GM18526 (cell line): ENCODE measurements around the gene CADPS.

Source experiments
- POLR2A ChIP-seq: IDR thresholded peaks from 3 replicates; pipeline ENCODE4 v1.6.1; 2011; ENCODE audit not compliant: insufficient read length; ENCODE audit errors: extremely low read depth

The CADPS gene

DNA sequence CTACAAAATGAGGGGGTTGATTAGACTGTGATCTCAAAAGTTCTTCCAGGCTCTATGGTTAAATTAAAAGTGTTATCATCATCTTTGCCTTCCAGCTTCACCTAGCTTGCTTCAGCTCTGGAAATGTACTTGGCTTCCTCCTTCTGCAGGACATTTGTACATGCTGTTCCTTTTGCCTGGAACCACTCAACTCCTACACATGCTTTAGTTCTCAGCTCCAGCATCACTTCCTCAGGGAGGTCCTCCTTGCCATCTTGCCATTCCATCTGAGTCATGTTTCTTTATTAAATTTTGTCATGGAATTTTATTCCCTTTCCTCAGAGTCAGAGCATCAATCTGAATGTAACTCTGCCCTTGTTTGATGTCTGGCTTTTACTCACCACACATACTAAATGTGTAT, 343.2 kb downstream of the CADPS start:
- TF ChIP-seq POLR2A: no peak

DNA sequence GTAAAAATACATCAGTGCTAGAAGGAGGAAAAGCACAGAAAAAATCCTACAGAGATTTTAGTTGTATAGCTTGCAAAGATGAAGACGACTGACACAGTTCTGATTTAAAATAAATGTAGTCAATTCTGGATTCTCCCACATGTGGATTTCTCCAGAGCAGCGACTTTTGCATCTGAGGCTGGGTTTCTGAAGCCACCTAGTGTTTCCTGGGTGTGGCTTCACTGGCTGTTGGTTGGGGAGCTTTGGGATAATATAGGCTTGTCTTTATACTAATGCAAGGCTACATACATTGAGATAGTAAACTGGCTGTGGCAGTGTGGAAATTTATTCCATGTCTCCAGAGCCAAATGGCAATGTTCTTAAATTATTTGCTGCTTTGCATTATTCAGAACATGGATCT, 343.7 kb downstream of the CADPS start:
- TF ChIP-seq POLR2A: no peak

DNA sequence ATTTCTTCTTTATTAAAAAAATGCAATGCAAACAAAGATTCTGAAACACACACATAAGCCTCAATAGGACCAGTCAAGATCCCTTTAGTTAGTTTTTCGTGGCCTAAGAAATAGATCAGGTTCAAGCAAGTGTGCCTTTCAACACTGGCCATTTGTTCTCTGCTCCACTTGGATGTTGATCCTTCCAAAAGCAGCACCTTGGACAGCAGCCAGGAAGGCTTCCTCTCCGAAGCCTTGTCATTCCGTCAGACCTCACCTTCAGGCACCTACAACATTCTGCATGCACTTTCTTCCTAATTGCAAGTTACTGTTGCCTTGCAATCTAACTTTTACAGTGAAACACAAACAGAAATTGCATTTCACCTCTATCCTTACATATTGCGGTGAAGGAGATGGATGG, 346.0 kb downstream of the CADPS start:
- no peak for TF ChIP-seq POLR2A

DNA sequence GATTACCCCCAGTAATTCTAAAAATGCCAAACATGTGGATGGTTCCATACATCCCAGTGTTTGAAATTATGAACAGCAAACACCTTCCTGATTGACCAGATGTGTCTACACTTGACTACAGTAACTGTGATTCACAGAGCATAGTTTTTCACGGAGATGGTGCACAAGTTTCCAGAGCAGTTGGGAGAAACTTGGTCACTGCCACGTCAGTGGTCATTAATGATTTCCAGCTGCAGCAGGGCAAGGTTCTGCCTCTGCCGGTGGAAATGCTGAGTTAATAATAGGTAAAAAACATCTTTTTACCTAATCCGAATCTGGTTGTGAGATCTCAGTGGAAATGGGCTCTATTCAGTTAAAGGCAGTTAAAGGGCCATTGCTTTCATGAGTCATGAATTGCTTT, 347.7 kb downstream of the CADPS start:
- no peak for TF ChIP-seq POLR2A

DNA sequence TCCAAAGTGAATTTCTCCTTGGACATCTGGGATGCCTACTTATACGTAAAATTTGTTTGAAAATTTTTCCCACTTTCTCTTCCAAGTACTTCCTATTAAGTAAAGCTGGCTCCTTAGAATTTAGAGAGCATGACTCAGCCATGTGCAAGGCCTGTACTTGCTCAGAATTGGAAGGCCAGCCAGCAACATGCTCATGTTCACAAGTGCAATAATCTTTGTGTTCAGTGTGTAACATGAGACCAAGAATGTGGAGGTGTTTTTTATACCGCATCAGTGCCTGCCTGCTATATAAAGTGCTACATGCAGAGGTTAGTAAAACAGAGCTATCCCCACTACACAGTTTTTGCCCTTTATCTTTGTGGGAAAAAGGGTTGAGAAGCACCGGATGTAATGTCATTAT, 349.9 kb downstream of the CADPS start:
- TF ChIP-seq POLR2A: no peak

DNA sequence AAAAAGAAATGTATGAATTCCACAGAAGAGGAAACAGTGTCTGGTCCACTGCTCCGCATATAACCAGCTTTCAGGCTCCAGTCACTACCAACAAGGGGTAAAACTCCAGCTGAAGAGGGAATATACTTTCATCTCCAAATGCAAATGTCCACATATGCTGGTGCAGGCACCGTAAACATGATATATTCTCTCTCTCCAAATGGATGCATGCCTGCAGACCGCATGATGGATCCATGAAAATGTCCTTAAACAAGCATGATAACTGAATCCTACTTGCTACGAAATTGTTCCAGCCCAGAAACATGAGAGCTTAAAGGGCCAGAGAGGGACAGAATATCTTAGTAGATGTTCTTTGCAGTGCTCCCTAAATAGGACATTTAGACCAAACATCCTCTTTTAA, 351.5 kb downstream of the CADPS start:
- TF ChIP-seq POLR2A: no peak

DNA sequence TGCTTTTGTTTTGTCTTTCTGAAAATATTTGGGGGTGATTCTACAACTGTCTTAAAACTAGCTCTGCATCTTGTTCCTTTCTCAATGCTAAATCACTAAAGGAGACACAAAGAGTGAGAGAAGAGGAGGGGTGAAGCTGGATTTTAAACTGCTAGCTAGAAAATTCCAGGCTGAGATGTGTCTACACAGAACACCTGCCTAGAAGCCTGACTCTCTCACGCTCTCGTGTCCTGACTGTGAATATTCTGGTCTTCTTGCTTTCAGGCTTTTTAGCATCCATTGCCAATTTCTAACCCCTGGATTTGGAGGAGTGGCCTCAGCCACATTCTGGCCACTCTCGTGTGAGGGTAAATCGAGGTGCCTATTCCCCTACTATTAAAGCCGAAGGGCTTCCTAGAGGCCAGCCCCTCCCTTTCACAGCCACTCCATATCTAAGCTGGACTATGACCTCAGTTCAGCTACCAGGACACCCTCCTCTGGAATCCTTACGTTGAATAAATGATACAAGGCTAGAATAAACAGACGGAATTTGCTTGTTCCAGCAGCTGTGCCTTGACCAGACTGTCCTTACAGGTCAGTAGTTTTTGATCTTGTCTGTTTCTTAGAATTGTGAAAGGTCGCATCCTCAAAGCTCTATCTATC, 353.6 kb downstream of the CADPS start:
- TF ChIP-seq POLR2A: no peak

DNA sequence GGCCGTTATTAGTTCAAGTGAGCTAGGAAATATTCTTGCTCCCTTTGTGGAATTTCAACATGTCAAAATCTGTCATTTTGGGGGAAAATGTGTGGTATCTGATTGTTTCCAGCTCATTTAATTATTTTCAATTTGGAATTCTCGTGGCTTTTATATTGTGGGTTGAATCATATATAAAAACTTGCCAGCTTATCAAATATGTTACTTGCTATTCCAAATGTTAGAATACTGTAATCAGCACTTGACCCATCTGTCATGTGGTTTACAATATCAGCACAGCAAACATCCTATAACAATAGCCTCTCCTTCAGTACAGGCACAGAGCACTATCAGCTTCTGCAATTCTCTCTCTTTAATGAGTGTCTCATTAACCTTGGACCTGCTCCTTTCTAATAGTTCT, 371.7 kb downstream of the CADPS start:
- no peak for TF ChIP-seq POLR2A

DNA sequence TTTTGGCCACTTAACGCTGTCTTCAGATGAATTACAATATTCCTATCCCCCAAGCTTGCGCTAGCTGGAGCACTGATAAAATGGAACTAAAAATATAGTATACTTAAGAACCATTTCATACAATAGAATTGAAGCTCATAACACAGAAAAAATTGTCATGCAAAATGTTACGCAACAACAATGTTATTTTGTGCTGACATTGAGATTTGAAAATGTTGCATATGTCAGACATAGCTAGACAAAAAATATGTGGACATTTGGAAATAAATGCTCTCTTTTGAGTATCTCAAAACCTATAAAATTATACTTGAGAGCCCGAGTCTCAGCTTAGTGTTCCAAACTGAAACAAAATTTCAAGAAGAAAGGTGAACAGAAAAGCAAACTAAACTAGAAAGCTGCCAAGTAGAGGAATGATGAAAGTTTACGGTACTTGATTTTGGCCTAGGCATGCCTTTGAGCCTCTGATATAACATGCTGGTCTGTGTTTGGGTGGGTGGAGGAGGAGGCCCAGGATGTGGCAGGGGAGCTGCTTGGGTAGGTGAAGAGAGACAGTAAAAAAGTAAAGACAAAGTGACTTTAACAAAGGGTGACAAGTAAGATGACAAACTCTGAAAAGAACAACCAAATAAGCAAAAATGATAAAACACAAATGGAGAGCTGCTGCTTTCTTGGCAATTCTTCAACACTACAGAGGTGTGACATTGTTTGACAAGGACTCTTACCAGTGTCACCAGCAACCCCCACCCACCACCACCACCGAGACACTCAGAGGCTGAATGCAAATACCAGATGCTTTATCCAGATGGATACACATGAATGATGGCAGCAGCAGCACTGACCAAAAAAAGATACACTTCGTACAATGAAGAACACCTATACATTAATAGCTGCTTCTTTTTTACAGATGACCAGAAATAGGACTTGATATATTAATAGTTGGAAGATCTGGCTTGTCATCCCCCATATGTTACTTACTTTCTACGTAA, 372.6 kb downstream of the CADPS start:
- no peak for TF ChIP-seq POLR2A

DNA sequence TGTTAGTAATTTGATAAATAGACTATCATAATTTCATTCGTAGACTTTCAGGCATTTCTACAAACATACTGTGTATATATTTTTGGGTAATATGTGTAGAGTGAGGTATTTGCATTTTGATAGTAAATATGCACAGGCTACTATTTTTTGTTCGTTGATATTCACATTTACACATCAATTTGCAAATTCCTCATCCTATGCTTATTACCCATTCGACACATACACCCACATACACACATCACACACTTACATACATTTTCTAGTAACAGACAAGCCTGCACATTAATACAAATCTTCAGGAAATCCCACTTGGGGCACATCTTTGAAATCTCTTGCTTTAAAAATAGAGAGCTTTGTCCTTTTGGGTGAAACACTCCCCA, 373.9 kb downstream of the CADPS start:
- no peak for TF ChIP-seq POLR2A

DNA sequence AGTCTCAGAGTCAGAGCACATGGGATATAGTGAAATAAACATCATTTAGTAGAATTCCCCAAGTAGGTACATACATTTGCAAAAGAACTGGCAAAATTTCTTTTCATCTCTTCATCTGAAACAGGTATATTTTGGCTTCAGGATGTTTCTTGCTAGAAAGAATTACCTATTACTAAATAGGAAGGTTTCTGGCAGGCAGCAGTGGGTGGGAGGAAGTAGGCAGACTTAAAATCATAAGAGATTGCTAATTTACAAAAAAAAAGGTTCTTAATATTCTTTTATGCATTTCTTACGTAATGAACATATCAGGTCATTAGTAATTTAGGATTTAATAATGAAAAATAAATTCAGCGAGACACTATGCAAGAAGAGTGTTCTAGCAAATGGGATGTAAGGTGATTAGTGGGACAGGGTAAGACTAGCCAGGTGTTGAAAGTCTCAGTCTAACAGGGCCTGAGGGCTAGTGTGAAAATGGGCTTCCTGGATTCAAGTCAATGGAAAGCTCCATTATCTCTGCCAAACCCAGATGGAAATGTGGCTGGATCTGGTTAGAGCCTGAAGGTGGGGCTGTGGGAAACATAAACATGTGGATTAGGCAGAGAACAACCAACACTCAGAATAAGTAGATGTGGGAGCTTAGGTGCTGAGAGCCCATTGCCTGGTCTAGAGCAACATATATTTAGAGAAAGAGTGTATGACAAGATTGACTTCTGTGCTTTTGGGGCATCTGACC, 374.5 kb downstream of the CADPS start:
- no peak for TF ChIP-seq POLR2A

DNA sequence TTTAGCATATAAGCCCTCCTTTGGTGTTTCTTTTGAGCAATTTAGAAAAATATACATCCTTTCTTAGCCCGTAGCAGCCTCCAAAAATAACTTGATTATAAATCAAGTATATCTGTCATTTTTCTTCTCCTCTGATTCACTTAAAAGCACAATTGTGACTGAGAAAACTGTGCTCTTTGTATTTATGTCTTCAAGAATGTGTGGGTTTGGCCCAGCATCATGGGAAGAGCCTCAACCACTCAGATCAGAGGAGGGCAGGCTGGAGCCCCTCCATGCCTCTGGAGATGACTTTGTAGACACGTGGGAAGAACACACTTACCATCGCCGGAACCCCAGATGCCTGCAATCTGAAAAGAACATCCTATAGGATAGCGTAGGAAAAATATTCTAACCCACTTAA, 378.1 kb downstream of the CADPS start:
- TF ChIP-seq POLR2A: no peak

DNA sequence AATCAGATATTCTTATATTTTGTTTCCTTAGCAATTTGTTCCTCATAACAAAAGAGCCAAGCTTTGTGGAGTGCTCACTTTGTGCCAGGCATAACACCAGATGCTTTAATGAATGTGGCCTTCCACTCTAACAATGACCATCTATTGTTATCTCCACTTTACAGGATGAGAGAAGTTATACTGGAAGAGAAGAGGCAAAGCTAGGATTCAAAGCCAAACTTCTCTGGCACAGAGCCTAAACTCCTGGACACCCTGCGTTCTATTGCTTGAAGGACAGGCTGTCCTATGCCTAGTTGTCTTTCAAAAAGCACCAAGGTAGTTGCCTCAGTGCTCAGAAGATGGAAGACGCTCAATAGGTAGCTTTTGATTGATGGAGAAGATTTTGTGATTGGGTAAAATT, 378.7 kb downstream of the CADPS start:
- no peak for TF ChIP-seq POLR2A

DNA sequence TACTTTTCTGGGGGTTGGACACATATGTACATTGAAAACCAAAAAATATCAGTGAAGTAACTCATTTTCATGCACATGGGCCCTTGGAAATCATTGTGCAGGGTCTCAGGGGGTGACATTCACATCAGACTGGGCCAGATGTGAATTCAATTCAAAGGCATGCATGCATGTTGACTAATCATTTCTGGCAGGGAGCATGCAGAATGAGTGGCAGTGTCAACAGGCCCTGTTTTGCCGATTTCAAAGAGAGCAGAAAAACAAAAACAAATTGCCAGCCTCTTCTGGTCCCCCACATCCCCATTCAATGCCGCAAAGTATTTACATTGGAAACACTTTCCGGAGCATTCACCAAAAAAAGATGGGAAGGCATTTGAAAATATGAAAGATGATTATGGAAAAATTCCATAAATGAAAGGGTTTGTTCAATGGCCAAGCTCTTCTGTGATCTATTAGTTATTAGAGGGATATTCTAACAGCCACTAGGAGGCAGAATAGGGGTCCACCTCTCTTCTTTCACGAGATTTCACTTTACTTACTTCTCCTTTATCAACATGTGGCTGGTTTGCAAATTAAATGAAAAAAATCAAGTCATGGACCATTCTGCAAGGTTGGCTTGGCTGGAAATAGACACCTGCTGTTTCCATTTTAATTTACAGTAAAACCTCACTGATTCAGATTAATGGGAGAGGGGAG, 382.0 kb downstream of the CADPS start:
- no peak for TF ChIP-seq POLR2A

DNA sequence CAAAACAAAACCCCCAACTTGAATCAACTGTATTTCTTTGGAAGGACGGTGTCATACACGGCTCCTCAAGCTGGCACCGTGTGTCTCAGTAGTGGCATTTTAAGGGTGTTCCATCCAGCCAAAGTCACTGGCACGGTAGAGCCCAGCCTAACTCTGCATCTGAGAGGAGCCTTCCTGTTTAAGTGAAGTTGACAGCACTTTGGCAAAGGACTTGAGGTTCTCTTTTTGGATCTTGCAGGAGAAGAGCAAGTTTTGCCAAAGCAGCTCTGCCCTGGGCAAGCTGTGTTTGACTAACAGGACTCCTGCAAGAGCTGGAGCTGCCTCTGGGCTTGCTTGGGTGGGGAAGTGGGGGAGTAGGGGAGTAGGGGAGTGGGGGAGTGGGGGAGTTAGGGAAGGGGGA, 392.3 kb downstream of the CADPS start:
- TF ChIP-seq POLR2A: no peak
